Upper lobe of right lung (tissue), 1 donor: ENCODE measurements around the gene SLC26A1. TPM values are rescaled to one million over a fixed set of nuclear protein-coding genes. Genes with fewer than 3 reads are reported as not detected.
A peak's percentile ranks its signal among the peaks of the same experiment; 100 is the strongest.

ENCODE experiments used
- ATAC-seq: fragments of 200-7000 bp; cut with Tn5 transposase; one replicate; pipeline ENCODE4 v1.9.1; 2020; ENCODE audit warnings: mild to moderate bottlenecking, moderate library complexity
- DNase-seq: peaks from one replicate; pipeline ENCODE4 v3.0.0-alpha.2; 2020
- H3K27ac ChIP-seq: fragments of 200-600 bp; one replicate; pipeline ENCODE4 v1.8.0; 2022
- H3K27me3 ChIP-seq: fragments of 200-600 bp; one replicate; pipeline ENCODE4 v1.8.0; 2022; ENCODE audit warnings: mild to moderate bottlenecking
- H3K36me3 ChIP-seq: fragments of 200-600 bp; one replicate; pipeline ENCODE4 v1.8.0; 2022
- H3K4me1 ChIP-seq: fragments of 200-600 bp; one replicate; pipeline ENCODE4 v1.8.0; 2022
- H3K4me3 ChIP-seq: fragments of 200-600 bp; one replicate; pipeline ENCODE4 v1.8.0; 2022; ENCODE audit warnings: mild to moderate bottlenecking
- H3K9me3 ChIP-seq: fragments of 200-600 bp; one replicate; pipeline ENCODE4 v1.8.0; 2022
- intact Hi-C: fragments of 100-400 bp; cut with DNase I; formaldehyde crosslinking; loops from one replicate; pipeline ENCODE4 v1.11.0; 2022
- total RNA-seq: library from RNA; stranded (reverse); fragmentation: NEBNext Ultra II Directional; extraction: Animal tissue kit (Norgen Biotek cat#: 25700); gene quantifications from one replicate; pipeline ENCODE4 v1.2.1, GENCODE V29; 2021
- TF ChIP-seq, protein P1 (sequence below): fragments of 200-600 bp; IDR thresholded peaks from one replicate; pipeline ENCODE4 v1.8.0; 2022; ENCODE audit warnings: antibody characterized with exemption
- donor health status: DM: no; HTN: yes; CAD: no; lungs with severe emphysema.

SLC26A1 gene
- total RNA-seq, 1 donor from 2014 or later = 0.20 TPM

DNA sequence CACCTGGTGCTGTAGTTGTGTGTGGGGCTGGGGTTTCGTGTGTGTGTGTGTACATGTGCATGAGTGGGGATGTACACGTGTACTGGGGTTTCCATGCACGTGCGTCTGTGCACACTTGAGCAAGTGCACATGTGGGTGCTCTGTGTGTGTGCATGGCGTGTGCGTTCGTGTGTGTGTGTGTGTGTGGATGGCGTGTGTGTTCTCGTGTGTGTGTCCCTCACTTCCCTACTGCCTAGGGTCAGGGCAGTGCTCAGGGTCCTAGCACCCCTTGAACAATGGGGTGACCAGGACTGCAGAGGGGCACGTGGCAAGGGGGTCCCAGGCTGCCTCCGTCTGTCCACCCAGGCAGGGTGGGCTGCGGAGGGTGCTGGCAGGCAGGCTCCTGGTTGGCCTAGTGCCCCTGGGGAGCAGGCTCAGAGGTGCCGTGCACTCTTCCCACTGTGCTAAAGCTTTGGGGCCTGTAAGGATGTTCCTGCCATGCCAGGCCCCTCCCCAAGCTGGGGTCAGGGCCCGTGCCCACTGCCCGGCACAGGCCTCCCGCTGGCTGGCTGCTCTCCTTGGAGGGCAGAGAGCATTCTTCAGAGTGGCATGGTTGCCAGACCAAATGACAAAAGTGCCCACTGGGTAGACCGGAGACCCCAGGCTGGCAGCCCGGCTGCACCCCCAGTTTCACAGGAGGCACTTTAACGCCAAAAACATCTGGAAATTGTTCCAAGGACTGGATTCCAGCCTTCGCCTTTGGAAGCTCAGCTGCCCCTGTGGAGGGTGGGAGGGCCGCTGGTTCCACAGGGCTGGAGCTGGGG is 47.3 kb upstream of the SLC26A1 start:
- H3K27ac ChIP-seq = no peak overlapping the region

DNA sequence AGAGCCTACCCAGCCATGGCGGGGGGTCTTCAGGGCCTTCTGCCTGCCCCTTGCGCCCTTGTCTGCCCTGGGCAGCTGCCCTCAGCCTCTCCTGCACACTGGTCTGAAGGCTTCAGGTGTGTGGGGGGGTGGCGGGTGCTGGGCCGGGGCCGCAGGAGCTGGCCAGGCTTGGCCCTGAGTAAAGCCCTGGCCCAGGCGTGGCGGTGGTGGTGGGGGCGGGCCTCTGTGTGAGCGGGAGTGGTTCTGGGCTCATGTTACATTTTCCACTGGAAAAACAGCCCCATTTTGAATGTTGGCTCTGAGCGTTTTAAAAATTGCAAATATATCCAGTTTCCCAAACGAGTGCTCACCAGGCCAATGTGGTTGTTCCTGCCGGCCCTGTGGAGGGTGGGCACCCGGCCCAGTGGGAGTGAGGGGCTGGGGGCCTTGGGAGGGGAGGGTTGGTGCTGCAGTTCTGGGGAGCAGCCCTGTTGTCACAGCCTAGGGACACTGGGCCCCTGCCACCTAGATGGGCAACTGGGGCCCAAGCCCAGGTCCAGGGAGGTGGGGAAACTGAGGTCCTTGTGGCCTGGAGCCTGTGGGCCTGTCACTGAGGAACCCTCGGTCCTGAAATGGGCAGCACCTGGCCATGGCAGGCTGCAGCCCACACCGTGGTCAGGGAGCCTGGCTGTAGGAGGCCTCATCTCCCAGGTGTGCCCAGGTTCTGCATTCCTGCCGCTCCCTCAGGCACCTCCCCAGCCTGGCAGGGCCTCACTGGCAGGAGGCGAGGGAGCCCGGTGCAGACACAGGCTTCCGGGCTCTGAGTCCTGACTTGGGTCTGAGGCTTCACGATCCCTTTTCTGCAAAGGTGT is 46.5 kb upstream of the SLC26A1 start:
- ATAC-seq = peak; percentile 23
- Histone ChIP-seq H3K4me3 (no peak overlapping the region), H3K27ac (peak overlapping the region; percentile 30), H3K9me3 (no peaks in the 10 kb centered on the region), H3K27me3 (peaks cover 14% of the 10 kb centered on the region), H3K36me3 (no peaks in the 10 kb centered on the region), H3K4me1 (peaks cover 26% of the 10 kb centered on the region)
- intact Hi-C loops = no loop called here
- TF ChIP-seq, protein P1, sequence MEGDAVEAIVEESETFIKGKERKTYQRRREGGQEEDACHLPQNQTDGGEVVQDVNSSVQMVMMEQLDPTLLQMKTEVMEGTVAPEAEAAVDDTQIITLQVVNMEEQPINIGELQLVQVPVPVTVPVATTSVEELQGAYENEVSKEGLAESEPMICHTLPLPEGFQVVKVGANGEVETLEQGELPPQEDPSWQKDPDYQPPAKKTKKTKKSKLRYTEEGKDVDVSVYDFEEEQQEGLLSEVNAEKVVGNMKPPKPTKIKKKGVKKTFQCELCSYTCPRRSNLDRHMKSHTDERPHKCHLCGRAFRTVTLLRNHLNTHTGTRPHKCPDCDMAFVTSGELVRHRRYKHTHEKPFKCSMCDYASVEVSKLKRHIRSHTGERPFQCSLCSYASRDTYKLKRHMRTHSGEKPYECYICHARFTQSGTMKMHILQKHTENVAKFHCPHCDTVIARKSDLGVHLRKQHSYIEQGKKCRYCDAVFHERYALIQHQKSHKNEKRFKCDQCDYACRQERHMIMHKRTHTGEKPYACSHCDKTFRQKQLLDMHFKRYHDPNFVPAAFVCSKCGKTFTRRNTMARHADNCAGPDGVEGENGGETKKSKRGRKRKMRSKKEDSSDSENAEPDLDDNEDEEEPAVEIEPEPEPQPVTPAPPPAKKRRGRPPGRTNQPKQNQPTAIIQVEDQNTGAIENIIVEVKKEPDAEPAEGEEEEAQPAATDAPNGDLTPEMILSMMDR = no peak
- no peak for DNase-seq

More for the DNA sequence above, 47.3 kb upstream of the SLC26A1 start:
- Histone ChIP-seq H3K4me3 (no peak overlapping the region), H3K4me1 (peaks cover 26% of the 10 kb centered on the region), H3K27me3 (peaks cover 18% of the 10 kb centered on the region), H3K36me3 (no peaks in the 10 kb centered on the region), H3K9me3 (no peaks in the 10 kb centered on the region)
- intact Hi-C loops = no loop called here
- ATAC-seq (no peak), DNase-seq (no peak)
- TF ChIP-seq, protein P1 = no peak

DNA sequence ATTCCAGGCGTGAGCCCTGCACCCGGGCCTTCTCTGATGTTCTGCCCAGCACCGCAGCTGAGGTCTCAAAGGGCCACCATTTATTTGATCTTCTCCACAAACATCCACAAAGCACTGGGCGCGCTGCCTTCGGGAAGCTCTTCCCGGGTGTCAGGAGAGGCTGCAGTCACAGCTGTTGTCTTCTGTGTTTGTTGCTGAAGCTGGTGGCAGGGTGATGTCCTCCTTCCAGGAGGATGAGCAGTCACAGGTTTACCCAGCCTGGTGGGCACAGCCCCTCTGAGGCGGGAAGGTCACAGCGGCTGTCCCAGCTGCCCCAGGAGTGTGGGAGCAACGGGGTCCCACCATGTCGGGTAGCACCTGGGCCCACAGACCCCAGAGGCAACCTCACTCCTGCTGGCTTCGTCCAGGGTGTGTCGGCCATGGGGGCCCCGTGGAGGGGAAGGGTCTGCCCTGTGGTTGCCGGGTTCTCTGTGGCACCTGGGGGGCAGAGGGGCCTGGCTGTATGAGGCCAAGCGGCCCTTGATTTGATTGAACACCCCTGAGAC is 45.8 kb upstream of the SLC26A1 start:
- Histone ChIP-seq H3K4me3 (no peak overlapping the region), H3K4me1 (peaks cover 22% of the 10 kb centered on the region), H3K27me3 (peaks cover 7% of the 10 kb centered on the region), H3K27ac (no peak overlapping the region), H3K36me3 (no peaks in the 10 kb centered on the region), H3K9me3 (no peaks in the 10 kb centered on the region)
- no peak for ATAC-seq
- DNase-seq = no peak
- intact Hi-C loops = no loop called here
- TF ChIP-seq, protein P1 = no peak

DNA sequence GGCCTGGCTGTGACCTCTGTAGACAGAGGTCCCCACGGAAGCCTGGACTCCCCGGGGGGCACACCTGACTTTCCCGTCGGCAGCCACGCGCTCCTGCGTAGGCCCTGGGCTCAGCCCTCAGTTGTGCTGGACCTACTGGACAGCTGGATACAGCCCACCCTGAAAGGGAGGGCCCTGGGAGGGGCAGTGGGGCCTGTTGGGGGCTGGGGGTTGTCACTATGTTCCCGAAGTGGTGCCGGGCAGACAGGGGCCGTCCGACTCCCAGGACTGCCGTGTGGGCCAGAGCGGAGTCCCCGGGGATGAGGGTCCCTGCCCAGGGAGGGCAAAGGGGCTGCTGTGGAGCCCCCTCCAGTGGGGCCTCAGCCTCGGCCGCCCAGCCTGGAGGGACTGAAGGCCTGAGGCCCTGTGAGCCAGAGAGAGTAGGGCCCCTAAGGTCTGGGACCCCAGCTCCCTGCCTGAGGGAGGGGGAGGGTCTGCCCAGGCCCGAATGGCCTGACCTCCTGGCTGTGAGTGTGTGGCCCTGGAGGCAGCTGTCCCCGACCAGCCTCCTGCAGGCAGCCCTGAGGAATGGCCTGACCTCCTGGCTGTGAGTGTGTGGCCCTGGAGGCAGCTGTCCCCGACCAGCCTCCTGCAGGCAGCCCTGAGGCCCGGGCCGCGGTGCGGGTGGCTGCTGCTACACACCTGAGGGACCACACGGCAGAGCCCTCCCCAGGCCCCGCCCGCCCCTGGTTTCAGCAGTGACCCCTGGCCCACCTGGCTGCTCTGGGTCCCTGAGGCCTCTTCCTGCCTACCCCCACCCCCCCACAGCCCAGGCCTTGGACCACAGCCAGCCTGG is 44.0 kb upstream of the SLC26A1 start:
- H3K27me3 ChIP-seq = peaks cover 9% of the 10 kb centered on the region
- no peak overlapping the region for H3K27ac ChIP-seq
- no peak for DNase-seq
- TF ChIP-seq, protein P1 = no peak
- intact Hi-C loops = no loop called here
- no peak overlapping the region for H3K4me3 ChIP-seq
- no peaks in the 10 kb centered on the region for H3K9me3 ChIP-seq
- no peak for ATAC-seq
- H3K4me1 ChIP-seq = peaks cover 14% of the 10 kb centered on the region
- H3K36me3 ChIP-seq = no peaks in the 10 kb centered on the region

DNA sequence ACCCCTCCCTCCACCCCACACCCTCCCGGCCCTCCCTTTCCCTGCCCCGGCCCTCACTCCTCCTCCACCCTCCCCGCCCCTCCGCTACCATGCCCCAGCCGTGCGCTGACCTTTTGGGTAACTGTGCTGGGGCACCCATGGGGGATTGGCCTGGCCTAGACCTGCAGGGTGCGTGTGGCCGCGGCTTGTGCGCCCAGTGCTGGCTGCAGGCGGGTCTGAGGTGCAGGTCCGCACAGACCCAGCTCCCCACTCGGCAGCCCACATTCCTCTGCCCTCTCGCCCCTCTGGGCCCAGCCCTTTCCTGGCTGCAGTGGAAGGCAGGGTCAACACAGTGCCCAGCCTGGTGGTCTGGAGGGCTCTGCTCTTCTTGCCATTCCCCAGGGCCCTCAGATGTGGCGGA is 42.9 kb upstream of the SLC26A1 start:
- Histone ChIP-seq H3K9me3 (no peaks in the 10 kb centered on the region), H3K27me3 (peaks cover 9% of the 10 kb centered on the region), H3K36me3 (no peaks in the 10 kb centered on the region), H3K27ac (no peak overlapping the region), H3K4me3 (no peak overlapping the region), H3K4me1 (peaks cover 4% of the 10 kb centered on the region)
- TF ChIP-seq, protein P1 = no peak
- intact Hi-C loops = no loop called here
- ATAC-seq = no peak
- DNase-seq = no peak
